HG03520 (cell line): ENCODE measurements around the gene ZYG11B.
"Not testable (repeated sequence)": the region's sequence is repeated elsewhere in the genome, so short reads cannot be mapped to it uniquely, and the experiment has no call there.

Experiments used
- ATAC-seq: cut with Tn5 transposase; IDR thresholded peaks from one replicate; pipeline ENCODE4 v1.9.1; 2021; ENCODE audit warnings: mild to moderate bottlenecking, moderate library complexity; ENCODE audit not compliant: unreplicated experiment

The ZYG11B gene

DNA sequence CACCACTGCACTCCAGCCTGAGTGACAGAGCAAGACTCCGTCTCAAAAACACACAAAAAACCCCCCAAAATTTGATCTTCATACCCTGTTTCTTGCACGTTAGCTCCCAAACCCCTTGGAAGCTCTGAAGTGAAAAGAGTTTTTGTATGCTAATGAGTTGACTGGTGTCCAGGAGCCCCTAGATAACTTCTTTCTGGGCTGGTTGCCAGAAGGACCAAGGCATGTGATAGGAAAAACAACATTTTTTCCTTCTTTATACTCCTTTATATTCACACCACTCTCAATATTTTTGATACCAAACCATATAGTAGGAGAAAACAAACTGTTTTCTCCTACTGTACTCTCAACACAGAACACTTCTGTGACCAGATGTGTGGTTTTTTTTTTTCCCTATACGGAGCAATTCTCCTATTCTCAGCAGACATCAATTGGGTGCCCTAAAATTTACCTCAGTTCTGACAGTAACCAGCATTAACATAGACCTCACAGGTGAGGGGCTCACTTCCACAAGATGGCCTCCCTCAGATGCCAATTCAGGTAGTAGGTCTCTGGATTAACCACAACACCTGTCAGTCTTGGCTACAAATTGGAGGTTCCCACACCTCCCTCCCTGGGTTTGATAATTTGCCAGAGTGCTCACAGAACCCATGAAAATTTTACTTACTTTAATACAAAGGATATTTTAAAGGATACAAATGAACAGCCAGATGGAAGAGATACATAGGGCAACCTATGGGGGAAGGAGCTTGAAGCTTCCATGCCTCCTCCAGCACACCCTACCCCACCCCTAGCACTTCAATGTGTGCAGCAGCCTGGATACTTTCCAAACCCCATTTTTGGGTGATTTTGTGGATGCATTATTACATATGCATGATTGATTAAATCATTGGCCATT, 25.6 kb downstream of the ZYG11B start:
- ATAC-seq = no peak

DNA sequence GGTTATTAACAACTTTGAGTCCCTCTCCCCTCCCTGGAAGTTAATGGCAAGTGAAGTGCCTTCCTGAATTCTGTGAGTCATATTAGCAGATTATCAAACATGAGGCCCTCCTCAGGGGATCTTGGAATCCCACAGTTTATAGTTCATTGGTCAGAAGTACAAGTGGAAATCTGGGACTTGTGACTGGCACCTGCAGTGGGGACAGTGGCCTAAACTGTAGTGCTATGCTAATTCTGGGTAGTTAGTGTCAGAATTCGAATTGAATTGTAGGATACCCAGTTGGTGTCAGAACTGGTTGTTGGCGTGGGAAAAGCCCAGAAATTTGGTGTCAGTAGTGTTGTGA, 26.2 kb downstream of the ZYG11B start:
- no peak for ATAC-seq

DNA sequence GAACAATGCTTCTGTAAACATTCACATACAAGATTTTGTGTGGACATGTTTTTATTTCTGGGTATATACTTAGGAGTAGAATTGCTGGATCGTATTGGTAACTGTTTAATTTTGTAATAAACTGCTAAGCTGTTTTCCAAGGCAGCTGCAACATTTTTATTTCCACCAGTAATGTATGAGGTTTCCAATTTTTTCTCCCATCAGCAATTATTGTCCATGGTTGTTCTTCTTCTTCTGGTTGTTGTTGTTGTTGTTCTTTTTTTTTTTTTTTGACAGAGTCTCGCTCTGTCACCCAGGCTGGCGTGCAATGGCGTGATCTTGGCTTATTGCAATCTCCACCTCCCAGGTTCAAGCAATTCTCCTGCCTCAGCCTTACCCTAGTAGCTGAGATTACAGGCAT, 26.9 kb downstream of the ZYG11B start:
- ATAC-seq = no peak

DNA sequence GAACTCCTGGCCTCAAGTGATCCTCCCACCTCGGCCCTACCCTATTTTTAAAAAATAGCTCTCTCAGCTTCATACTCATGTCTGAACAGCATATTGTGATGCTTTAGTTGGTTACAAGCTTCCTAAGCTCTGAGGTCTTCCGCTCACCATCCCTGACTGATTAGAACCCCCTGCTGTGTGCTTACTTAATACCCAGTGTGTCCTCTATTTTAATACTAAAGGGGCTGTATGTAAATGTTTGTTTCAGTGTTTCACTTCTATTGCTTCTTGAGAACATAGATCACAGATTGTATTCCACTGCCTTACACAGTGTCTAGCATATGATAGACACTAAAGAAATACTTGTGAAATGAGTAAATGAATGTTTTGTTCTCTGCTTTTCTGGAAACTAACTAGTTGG, 29.8 kb downstream of the ZYG11B start:
- ATAC-seq = no peak

DNA sequence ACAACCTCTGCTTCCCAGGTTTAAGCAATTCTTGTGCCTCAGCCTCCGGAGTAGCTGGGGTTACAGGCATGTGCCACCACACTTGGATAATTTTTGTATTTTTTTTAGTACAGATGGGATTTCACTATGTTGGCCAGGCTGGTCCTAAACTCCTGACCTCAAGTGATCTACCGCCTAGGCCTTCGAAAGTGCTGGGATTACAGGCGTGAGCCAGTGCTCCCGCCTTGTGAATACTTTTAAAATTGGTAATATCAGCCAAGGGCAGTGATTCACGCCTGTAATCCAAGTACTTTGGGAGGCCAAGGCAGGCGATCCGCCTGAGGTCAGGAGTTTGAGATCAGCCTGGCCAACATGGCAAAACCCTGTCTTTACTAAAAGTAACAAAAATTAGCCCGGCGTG, 33.7 kb downstream of the ZYG11B start:
- no peak for ATAC-seq

DNA sequence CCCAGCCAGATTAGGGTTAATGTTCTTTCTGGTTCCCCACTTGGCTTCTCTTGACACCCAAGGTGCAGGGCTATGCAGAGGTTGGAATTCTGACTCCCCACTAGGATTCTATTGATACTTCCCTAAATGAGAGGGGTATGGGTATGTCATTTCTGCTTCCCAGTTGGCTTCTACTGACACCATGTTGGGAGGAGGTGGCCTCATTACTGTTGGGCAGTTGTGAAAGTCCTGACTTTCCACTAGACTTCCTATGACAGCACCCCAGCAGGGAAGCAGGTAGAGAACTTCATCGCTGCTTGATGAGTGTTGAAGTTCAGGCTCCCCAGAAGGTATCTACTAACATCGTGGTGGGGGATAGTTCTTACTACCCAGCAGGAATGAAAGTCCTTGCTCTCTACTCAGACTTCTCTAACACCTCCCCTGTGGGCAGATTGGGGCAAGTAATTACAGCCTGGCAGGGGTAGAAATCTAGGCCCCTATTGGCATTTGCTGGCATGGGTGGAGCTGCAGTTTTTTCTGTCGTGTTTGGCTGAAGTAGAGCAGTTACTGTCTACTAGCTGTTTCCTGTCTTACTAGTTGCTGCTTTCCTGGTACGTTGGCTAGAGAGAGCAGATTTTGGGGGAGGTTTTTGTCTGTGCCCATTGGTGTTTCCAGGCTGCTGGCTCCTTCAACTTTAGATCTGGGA, 41.5 kb downstream of the ZYG11B start:
- ATAC-seq = no peak

DNA sequence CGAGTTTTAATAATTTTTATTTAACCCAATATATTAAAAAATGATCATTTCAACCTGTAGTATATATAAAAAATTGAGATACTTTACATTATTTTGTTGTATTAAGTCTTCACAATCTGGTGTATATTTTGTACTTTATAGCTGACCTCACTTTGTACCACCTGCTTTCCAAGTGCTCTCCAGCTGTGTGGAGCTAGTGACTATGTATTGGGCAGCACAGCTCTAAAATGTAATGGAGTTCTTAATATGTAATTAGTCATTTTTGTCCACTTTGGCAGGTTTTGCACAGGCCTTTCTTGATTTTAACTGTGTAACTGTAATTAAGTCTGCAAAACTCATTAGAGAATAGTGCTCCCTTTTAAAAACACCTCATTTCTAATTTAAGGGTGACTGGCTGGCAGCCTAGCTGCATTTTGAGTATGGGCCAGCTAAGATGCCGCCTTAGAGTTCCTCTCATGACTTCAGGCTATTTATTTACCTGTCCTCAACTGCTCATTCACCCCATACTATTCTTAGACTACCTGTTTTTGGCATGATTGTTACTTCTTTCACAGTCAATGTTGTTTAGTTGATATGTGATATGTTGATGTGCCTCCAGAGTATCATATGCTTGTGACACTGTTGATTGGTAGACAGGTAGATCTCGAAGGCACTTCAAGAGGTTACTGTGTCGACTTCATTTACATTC, 43.2 kb downstream of the ZYG11B start:
- ATAC-seq = no peak

DNA sequence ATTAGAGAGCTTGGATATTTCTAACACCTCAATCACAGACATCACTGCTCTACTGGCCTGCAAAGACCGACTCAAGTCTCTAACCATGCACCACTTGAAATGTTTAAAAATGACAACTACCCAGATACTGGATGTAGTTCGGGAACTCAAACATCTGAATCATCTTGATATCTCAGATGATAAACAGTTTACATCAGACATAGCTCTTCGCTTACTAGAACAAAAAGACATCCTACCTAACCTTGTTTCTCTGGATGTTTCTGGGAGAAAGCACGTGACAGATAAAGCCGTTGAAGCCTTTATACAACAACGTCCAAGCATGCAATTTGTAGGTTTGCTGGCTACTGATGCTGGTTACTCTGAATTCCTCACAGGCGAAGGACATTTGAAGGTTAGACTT, 45.1 kb downstream of the ZYG11B start:
- ATAC-seq = no peak

DNA sequence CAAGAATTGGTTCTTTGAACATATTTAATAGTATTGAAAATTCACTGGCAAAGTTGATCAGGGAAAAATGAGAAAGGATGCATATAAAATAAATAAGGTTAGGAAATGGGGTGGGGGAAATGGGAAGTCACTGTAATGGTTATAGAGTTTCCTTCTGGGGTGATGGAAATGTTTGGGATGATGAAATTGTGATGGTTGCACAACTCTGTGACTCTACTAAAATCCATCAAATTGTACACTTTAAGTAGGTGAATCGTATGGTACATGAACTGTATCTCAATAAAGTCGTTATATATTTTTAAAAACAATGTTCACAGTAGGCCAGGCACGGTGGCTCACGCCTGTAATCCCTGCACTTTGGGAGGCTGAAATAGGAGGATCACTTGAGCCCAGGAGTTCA, 59.9 kb downstream of the ZYG11B start:
- ATAC-seq = no peak

DNA sequence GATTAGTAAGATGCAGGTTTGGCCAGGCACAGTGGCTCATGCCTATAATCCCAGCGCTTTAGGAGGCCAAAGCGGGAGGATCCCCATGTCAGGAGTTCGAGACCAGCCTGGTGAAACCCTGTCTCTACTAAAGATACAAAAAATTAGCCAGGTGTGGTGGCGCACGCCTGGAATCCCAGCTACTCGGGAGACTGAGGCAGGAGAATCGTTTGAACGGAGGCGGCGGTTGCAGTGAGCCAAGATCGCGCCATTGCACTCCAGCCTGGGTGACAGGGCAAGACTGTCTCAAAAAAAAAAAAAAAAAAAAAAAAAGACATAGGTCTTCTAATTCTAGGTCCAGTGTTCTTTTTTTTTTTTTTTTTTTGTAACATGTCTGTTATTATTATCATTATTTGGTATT, 64.2 kb downstream of the ZYG11B start:
- ATAC-seq = not testable (repeated sequence)

DNA sequence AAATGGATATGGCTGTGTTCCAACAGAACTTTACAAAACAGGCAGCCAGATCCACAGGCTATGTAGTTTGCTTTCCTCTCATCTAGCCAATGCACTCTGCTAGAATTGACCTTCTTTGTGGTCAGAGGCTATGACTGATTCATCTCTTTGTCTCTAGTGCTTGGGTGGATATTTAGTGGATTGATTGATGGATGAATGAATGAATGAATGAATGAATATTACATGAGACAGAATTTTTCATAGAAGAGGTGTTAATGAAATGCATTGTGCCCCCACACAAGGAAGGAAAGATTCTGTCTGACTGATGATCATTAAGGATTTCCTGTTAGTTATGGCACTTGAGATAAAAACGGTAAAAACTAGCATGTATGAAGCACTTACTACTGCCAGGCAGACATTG, 65.8 kb downstream of the ZYG11B start:
- ATAC-seq = no peak

DNA sequence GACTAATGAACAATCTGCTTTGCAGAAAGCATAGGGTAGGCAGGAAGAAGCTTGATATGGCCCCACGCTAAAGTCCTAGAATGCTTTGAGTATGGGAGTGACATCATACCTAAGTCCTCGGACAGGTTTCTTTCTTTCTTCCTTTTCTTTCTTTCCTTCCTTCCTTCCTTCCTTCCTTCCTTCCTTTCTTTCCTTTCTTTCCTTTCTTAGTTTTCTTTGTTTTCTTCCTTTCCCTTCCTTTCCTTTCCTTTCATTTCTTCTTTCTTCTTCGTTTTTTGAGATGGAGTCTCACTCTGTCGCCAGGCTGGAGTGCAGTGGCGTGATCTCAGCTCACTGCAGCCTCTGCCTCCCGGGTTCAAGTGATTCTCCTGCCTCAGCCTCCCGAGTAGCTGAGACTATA, 67.5 kb downstream of the ZYG11B start:
- ATAC-seq = not testable (repeated sequence)

DNA sequence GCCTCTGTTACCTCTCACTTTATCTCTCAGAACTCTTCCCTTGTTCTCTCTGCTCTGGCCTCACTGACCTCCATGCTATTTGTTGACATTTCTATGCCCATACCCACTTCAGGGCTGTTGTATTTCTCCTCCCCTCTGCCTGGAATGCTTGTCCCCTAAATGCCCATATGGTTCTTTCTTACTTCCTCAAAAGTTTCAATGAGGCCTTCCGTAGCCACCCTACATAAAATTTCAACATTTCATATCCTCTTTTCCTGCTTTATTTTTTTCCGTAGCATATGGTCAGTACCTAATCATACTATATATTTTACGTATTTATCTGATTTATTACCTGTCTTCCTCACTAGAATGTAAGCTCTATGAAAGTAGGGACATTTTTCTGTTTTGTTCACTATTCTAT, 69.2 kb downstream of the ZYG11B start:
- ATAC-seq = no peak

DNA sequence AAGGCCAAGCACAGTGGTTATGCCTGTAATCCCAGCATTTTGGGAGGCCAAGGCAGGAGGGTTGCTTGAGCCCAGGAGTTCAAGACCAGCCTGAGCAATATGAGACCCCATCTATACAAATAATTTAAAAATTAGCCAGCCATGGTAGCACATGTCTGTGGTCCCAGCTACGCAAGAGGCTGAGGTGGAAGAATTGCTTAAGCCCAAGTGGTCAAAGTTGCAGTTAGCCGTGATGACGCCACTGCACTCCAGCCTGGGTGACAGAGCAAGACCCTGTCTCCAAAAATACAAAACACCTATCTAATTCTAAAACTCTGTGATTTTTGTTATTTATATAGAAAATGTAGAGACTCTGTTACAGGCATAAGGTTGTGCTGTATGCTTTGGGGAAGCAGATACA, 72.1 kb downstream of the ZYG11B start:
- no peak for ATAC-seq

DNA sequence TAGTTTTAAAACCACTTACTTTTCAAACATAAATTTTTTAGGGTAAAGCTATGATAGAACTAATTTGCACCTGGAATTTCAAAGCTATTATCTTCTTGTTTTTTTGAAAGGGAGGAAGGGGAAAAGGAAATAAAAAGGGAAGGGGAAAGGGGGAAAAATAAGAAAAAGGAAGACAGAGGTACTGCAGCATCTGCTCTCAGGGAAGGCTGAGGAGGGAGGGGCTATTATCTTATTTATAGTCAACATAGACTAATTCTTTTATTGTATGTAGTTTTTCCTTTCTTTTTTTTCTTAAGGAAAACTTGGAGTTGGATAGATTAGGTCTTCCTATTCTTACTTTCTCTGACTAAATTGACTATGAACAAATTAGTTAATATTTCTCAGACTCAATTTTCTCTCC, 74.8 kb downstream of the ZYG11B start:
- no peak for ATAC-seq

DNA sequence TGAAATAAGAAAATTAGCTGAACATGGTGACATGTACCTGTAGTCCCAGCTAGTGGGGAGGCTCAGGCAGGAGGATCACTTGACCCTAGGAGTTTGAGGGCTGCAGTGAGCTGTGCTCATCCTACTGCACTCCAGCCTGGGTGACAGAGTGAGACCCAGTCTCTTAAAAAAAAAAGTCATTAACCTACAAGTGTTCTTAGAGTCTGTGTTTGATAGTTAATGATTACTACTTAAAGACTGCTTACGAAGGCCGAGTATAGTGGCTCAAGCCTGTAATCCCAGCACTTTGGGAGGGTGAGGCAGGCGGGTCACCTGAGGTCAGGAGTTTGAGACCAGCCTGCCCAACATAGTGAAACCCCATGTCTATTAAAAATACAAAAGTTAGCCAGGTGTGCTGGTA, 77.8 kb downstream of the ZYG11B start:
- not testable (repeated sequence) for ATAC-seq

DNA sequence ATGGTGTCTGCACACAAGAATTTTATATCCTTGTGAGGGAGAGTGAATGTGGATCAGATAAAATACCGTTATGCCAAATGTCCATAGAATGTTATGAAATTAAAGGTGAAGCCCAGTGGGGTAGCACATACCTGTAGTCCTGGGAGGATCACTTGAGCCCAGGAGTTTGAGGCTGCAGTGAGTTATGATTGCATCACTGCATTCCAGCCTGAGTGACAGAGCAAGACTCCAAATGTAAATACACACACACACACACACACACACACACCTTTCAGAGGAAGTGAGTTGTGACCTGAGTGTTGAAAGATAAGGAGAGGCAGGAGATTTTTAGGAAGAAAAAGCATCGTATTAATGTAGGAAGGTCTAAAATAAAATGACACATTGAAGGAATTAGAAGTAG, 88.2 kb downstream of the ZYG11B start:
- no peak for ATAC-seq

DNA sequence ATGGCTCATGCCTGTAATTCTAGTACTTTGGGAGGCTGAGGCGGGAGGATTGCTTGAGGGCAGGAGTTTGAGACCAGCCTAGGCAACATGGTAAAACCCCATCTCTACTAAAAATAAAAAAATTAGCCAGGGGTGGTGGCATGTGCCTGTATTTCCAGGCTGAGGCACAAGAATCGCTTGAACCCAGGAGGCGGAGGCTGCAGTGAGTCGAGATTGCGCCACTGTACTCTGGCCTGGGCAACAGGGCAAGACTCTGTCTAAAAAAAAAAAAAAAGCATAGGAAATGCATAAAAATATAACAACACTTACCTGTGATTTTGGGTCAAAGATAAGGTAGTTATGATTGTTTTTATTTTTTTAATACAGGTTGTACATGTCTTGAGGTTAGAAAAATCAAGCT, 94.6 kb downstream of the ZYG11B start:
- not testable (repeated sequence) for ATAC-seq

DNA sequence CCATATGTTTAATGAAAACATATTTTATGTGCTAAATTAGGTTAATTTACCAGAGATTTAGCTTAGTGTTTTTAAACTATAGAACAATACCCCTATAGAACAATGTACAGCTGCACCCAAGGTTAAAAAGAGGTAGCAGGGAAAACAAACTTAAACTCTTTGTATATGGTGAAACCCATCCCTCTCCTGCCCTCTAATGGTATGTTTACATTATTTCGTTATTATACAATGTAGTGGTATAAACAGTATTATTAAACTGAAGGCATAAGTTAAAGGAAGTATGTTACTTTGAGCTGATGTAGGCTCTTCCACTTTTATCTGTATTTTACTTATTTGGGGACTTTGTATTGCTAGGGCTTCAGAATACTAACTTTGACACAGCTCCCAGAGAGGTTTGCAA, 99.6 kb downstream of the ZYG11B start:
- no peak for ATAC-seq

DNA sequence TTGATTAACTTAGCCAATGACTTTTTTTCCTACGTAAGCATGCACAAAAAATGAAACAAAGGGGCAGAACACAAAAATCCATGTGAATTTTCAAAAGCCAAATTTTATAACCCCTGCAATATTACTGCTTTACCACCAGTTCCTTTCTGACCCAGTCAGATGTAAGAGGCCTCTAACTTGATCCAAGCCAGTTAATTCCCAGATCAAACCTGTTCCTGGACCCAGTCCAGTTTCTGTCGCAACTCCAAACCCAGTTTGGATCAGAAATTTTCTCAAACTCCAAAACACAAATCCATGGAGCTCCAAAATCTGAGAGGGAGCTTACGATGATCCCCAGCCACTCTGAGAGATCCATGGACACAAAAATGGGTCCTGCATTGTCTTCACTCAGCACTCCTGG, 108.5 kb downstream of the ZYG11B start:
- ATAC-seq = no peak

DNA sequence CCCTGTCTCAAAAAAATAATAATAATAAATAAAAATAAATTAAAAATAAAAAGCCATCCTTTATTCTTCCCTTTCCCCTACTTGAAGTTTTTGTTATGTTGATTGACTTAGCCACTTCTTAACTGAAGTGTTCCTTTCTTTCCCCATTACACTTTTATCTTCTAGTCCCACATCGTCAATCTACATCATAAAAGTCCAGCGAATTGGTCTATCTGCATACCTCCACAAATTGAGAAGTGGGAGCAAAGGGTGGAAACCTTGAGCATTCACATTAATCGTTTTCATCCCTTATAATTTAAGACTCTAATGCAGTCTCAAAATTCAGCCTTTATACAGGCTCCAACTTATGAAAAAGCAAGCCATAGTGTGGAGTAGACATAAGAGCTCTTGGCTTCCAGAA, 109.8 kb downstream of the ZYG11B start:
- no peak for ATAC-seq

DNA sequence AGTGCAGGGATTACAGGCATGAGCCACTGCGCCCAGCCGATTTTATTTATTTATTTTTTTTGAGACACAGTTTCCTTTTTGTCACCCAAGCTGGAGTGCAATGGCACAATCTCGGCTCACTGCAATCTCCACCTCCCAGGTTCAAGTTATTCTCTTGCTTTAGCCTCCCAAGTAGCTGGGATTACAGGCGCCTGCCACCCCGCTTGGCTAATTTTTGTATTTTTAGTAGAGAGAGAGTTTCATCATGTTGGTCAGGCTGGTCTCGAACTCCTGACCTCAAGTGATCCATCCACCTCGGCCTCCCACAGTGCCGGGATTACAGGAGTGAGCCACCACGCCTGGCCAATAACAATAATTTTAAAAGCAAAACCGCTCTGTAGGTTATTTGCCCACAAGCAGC, 112.9 kb downstream of the ZYG11B start:
- ATAC-seq = not testable (repeated sequence)
